CD4-positive, alpha-beta T cell treated with Interleukin-21 for 1 hour (primary cell): ENCODE data around the gene MACROD2.
"Not testable (repeated sequence)": the region's sequence is repeated elsewhere in the genome, so short reads cannot be mapped to it uniquely, and the experiment has no call there.

Experiments used
- DNase-seq: peaks from one replicate; pipeline ENCODE4 v3.0.0-alpha.2; 2020

MACROD2 gene

GRCh38 chr20:15976047-15976736, 1980.9 kb downstream of the MACROD2 start:
- no peak for DNase-seq

GRCh38 chr20:15977026-15977425, 1981.7 kb downstream of the MACROD2 start:
- DNase-seq = no peak

- DNase-seq = no peak
These were observed 1982.4 kb downstream of the MACROD2 start for GRCh38 chr20:15977758-15978157.

DNA sequence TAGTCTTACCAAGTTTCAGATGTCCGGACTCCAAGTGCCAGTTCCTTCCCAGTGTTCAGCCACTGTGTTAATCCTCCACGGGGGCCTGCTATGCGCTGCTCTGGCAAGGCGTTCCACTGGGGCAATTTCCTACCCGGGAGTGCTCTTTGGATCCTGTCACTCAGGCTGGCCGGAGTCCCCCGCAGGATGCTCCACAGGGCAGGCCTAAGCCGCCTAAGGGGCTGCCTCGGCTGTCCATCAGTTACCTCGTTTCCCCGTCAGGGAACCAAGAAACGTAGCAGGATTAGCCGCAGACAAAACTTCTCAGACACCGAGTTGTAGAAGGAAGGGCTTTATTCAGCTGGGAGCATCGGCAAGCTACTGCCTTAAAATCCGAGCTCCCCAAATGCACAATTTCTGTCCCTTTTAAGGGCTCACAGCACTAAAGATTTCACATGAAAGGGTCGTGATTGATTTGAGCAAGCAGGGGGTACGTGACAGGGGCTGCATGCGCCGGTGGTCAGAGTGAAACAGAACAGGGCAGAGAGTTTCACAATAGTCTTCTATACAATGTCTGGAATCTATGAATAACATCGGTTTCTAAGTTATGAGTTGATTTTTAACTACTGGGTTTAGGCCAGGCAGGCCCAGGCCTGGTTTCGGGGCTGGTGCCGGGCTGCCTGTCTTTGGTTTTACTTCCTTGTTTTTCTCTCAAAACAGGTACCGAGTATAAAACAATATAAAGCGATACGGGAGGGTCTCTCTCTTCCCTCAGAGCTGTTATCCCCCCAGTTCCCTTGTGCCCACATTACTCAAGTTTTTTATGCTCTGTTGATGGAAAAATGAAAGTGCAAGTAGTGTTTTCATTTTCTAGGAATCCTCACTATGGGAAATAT, 1990.4 kb downstream of the MACROD2 start:
- DNase-seq = not testable (repeated sequence)

- DNase-seq = no peak
These were observed 1991.4 kb downstream of the MACROD2 start for GRCh38 chr20:15986690-15987089.

- no peak for DNase-seq
These were observed 1996.0 kb downstream of the MACROD2 start for GRCh38 chr20:15991279-15991678.

DNA sequence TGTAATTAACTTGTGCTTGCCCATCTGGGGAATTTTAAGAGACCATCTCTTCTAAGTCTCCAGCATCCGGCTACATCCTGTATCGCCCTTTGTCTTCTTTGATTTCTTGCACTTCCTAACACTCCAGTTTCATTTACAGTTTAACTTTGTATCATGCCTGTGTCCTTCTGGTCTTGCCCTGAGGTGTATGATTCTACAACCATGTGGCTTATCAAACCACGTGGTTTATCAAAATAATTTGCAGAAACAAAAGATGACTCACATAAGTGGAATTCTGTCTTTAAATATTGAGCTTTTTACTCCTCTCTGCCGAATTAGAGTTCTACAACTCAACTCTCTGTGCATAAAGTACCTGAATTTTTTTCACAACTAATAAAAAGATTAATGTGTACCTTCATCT, 1997.2 kb downstream of the MACROD2 start:
- DNase-seq = no peak

- no peak for DNase-seq
These were observed 2004.8 kb downstream of the MACROD2 start for GRCh38 chr20:16000112-16000511.

- no peak for DNase-seq
These were observed 2006.0 kb downstream of the MACROD2 start for GRCh38 chr20:16001286-16001685.

DNA sequence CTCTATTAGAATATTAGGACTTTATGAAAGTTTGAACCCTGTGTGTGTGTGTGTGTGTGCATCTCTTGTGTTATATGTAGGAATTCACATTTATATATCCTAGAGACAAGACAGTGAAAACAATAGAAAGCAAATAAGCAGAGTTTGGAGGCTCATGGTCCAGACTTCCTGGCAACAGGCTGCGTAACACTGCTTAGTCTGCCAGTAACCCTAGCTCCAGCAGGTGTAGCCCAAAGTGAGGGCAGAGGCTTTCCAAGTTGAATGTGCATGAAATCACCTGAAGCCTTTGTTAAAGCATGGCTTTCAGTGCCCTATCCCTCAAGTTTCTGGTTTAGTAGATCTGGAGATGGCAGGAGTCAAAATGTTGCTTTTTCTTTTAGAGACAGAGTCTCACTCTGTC, 2008.0 kb downstream of the MACROD2 start:
- no peak for DNase-seq

GRCh38 chr20:16004108-16004854, 2009.0 kb downstream of the MACROD2 start:
- no peak for DNase-seq

DNA sequence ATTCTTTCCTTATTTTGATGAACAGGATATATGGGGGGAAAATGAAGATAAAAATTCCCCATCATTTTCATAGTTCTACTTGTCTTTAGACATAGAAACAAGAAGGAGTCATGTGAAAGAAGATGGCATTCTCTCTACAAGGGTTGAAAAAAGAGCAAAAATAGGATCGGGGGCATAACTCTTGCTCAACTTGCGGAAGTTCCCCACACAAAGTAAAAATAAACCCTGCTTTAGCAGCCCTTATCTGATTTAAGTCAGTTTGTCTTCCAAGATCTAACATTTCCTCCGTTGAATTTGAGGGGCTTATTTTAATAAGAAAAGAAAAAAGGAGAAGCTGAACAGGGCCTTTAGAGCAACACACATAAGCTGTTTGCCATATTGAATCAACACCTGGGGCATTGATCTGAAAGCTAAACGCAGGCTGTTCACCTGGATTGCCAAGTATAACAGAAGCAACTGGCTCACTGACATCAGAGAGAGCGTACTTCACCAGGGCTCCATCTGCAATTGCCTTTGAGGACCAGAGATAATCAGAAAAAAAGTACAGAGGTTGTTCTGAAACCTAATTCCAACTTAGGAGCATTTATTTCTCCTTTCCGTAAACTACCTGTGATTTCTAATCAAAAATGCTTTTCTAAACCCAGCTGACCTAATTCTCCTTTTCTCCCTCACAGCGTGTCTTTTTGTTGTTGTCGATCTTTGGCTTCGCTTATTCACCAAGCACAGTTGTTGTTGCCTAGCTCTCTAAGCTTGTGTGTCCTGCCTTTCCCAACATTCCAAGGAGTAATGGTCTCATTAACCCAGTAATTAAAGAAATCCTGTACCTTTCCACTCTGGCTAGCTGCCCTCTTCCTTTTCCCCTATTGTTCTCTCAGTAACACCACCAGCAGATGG, 2010.0 kb downstream of the MACROD2 start:
- no peak for DNase-seq

- DNase-seq = no peak
These were observed 2010.7 kb downstream of the MACROD2 start for GRCh38 chr20:16005915-16006493.

DNA sequence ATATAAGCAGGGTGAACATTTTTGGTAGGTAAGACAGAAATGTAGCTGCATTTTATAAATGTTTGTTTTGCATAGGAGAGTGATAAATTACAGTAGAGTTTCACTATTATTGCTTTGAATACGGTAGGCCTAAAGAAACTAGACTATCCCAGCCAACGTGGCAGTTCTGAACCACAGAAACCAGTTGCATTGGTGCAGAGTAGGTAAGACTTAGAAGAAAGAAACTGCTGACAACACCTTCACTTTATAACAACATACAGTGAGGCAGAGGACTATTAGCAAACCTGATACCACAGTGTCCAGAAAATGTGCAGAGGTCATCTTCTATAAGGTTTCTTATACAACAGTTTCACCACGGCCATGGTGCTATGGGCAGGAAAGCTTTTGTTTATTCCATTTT, 2011.8 kb downstream of the MACROD2 start:
- no peak for DNase-seq

- DNase-seq = no peak
These were observed 2012.6 kb downstream of the MACROD2 start for GRCh38 chr20:16007962-16008361.

DNA sequence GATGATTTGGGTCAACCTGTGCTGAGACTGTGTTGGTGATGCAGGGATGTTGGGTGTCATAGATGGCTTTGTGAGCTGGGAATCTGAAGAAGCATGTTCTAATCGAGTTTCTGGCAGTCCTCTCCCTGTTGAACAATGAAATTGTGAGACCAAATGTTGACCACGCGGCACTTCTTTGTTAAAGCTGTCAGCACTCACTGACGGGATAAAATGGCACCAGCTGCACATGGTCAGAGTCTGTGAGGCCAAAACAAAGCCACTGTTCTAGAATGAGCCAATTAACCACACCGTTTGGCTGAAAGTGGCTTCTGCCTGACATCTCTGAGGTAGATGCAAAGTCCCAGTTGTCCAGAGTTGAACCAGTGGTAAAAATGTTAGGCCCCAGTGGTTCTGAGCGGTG, 2015.7 kb downstream of the MACROD2 start:
- DNase-seq = no peak

DNA sequence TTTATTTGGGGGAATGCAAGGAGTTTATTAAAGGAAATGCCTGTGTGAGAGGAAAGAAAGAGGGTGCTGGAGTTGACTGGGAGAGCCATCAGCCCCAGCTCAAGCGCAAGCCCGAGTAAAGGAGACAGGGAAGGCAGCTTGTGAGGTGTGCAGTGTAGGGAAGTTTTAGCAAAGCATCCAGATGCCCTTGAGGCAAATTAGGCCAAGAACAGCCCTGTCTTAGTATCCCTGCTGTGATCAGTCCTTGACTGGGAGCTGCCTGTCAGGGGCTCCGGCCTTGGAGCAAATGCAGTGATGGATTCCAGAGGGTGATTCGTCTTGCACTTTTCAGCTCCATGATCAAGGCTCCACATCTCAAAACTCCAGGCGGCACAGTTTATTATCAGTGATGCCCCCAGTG, 2016.2 kb downstream of the MACROD2 start:
- no peak for DNase-seq

- DNase-seq = not testable (repeated sequence)
These were observed 2017.6 kb downstream of the MACROD2 start for GRCh38 chr20:16012934-16013333.

- no peak for DNase-seq
These were observed 2018.3 kb downstream of the MACROD2 start for GRCh38 chr20:16013631-16014030.

GRCh38 chr20:16014436-16014835, 2019.1 kb downstream of the MACROD2 start:
- no peak for DNase-seq

DNA sequence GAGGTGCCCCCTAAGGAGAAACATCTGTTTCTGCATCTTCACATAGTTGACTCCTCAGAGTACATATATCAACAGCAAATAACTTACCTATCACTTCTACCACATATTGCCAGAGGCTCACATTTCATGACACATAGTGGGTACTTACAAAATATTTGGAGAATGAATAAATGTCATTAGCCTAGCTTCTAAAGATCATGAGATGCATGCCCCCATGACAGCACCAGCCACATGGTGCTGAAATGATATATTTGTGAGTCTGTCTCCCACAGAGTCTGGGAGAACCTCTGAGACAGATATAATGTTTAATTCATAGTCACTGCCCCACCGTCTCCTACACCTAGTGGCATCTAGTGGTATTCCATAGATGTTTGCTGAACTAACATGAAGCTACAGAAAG, 2022.3 kb downstream of the MACROD2 start:
- no peak for DNase-seq

DNA sequence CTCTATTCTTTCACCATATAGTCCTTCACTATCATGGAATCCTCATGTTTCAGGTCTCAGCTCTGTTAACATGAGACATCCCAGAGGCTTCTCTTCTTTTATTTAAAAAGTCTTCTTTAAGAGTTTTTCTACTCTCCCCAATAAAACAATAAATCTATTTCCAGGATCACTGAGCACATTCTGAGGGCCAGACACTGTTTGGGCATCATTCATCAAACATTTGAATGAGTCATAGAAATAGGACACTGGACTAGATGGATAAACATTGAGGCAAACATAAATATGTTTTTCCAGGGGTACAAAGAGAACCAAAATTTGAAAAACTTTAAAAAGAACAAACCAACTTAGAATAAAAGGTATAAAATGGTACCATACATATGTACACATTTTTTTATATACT, 2023.6 kb downstream of the MACROD2 start:
- no peak for DNase-seq
